GM18508 (cell line): ENCODE data around the gene OR6N1.

ENCODE experiments used
- ATAC-seq: cut with Tn5 transposase; IDR thresholded peaks from one replicate; pipeline ENCODE4 v1.9.1; 2021; ENCODE audit warnings: moderate number of reproducible peaks; ENCODE audit not compliant: insufficient read depth, unreplicated experiment

Gene OR6N1

DNA sequence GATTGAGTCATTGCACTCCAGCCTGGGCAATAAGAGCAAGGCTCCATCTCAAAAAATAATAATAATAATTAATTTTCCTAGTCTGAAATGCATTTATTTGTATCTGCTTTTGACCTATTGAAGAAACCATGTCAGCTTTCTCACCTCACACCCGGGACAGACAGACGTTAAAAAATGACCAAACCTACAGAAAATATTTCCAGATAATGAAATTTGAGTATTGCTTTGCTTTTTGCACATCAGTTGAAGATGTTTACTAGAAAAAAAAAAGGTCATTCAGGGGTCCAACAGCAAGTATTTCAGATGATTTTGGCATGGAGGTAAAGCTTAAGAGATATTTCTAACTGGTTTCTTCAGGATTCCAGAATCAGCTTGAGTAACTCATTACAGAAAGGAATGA is 17.6 kb downstream of the OR6N1 start, which contains the start of gene OR6K6:
Gene OR6K6, plus strand, starts transcription at position 301 of the 400 bp plus-strand sequence. CDS start 168 bp downstream, outside the sequence.
- no peak for ATAC-seq

DNA sequence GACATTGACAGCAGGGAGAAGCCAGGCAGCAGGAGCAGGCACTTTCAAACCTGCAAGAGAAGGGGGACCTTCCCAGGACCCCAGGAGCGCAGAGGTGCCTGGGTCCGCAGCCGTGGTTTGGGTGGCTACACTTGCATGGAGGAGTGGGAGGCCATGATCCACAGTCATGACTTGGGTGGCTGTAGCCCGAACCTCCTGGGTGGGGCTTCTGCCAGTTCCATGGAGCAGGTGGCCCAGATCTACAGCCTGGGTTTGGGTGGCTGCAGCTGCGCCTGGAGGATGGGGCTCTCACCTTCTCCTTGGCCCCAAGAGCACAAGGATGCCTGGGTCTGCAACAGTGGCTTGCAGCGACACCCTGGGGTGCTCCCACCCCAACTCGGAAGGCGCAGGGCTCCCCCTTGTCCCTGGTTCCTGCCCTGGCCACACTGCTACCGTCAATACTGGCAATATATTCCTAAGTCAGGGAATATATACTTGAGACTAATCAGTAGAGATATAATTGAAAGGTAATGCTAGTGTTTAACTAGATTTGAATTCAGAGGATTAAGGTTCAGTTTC is 19.8 kb downstream of the OR6N1 start:
- no peak for ATAC-seq

DNA sequence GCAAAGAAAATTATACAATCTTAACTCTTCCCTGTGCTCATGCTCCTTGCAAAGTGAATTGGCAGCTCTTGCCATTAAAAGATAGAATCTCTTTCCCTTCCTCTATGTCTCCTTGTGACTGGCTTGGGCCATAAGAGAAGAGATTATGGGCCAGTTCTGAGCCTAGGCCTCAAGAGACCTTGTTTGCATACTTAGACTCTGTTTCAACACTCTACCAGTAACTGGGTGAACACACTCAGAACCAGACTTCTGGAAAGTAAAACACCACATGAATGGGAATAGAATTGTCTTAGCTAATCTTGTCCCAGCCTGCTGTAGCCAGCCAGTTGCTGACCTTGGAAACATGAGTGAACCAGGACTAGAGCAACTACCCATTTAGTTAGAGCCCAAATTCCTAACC is 36.1 kb downstream of the OR6N1 start:
- no peak for ATAC-seq

GRCh38 chr1:158732524-158732923 is 39.5 kb downstream of the OR6N1 start:
- no peak for ATAC-seq

- no peak for ATAC-seq
These were observed 40.3 kb downstream of the OR6N1 start for GRCh38 chr1:158731707-158732106.

DNA sequence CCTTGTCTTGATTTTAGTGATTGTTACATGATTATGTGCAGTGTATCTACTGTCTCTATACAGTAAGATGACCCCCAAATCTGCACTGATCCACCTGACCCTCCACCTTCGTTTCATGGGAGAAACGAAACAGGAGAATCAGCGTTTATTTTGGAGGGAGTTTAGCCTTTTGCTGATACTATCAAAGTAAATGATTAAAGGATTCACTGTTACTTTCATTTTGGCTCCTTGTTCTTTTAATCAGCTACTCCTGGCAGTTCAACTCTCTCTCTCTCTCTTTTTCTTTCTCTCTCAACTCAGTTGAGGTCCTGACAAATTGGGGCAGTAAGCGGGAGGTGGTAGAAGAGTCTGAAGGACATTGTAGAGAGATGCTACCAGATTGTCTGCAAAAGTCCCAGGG is 41.5 kb downstream of the OR6N1 start:
- ATAC-seq, result no peak

GRCh38 chr1:158728510-158729225 is 43.3 kb downstream of the OR6N1 start:
- no peak for ATAC-seq

- no peak for ATAC-seq
These were observed 47.6 kb downstream of the OR6N1 start for GRCh38 chr1:158724442-158724841.

GRCh38 chr1:158720620-158721019 is 51.4 kb downstream of the OR6N1 start, which contains the start of gene OR6K3:
Gene OR6K3, minus strand, starts transcription at chr1:158720720. Its CDS starts 2,605 bp downstream, at chr1:158718115.
- ATAC-seq, result no peak

GRCh38 chr1:158719664-158720063 is 52.3 kb downstream of the OR6N1 start:
- ATAC-seq, result no peak

- no peak for ATAC-seq
These were observed 54.7 kb downstream of the OR6N1 start for GRCh38 chr1:158717344-158717743.

- ATAC-seq, result no peak
These were observed 55.7 kb downstream of the OR6N1 start for GRCh38 chr1:158716335-158716734.

- ATAC-seq, result no peak
These were observed 57.2 kb downstream of the OR6N1 start for GRCh38 chr1:158714754-158715153.
